H9 (cell line): ENCODE results near the gene KDM3A. TPM values are rescaled to one million over a fixed set of nuclear protein-coding genes. Genes with fewer than 3 reads are reported as not detected.

Source experiments
- DNase-seq: peaks from one replicate; pipeline ENCODE4 v3.0.0-alpha.2; 2017
- H2AFZ ChIP-seq: one replicate; pipeline ENCODE4 v1.6.1; 2013; ENCODE audit warnings: mild to moderate bottlenecking, low read length, control low read depth, moderate library complexity
- H2AK5ac ChIP-seq: 2 replicates; pipeline ENCODE4 v1.6.1; 2013; ENCODE audit warnings: low read length, control low read depth, mixed read lengths; ENCODE audit not compliant: insufficient read length
- H2BK120ac ChIP-seq: one replicate; pipeline ENCODE4 v1.6.1; 2013; ENCODE audit warnings: low read depth, mild to moderate bottlenecking, low read length, control low read depth, inconsistent platforms; ENCODE audit not compliant: poor library complexity, severe bottlenecking
- H2BK12ac ChIP-seq: 2 replicates; pipeline ENCODE4 v1.6.1; 2013; ENCODE audit warnings: low read length, control low read depth, mixed read lengths, low read depth; ENCODE audit not compliant: insufficient read length
- H2BK15ac ChIP-seq: 2 replicates; pipeline ENCODE4 v1.6.1; 2013; ENCODE audit warnings: low read depth, low read length, control low read depth
- H2BK20ac ChIP-seq: one replicate; pipeline ENCODE4 v1.6.1; 2013; ENCODE audit warnings: low read depth, mild to moderate bottlenecking, low read length, control low read depth, inconsistent platforms; ENCODE audit not compliant: poor library complexity, severe bottlenecking
- H2BK5ac ChIP-seq: 2 replicates; pipeline ENCODE4 v1.6.1; 2013; ENCODE audit warnings: low read length, control low read depth, mixed read lengths; ENCODE audit not compliant: insufficient read length
- H3K14ac ChIP-seq: 2 replicates; pipeline ENCODE4 v1.6.1; 2013; ENCODE audit warnings: low read length, control low read depth; ENCODE audit not compliant: insufficient read depth
- H3K18ac ChIP-seq: 2 replicates; pipeline ENCODE4 v1.6.1; 2013; ENCODE audit warnings: low read depth, mild to moderate bottlenecking, mixed read lengths, low read length, control low read depth; ENCODE audit not compliant: insufficient read length
- H3K23ac ChIP-seq: 2 replicates; pipeline ENCODE4 v1.6.1; 2013; ENCODE audit warnings: low read length, control low read depth, mixed read lengths, low read depth; ENCODE audit not compliant: insufficient read length
- H3K23me2 ChIP-seq: 2 replicates; pipeline ENCODE4 v1.6.1; 2013; ENCODE audit warnings: low read depth, mild to moderate bottlenecking, mixed read lengths, low read length, control low read depth; ENCODE audit not compliant: insufficient read length, poor library complexity, severe bottlenecking
- H3K27ac ChIP-seq: 2 replicates; pipeline ENCODE4 v1.5.1; 2013; ENCODE audit warnings: low read length, control low read depth, mixed read lengths, low read depth; ENCODE audit not compliant: insufficient read length
- H3K27me3 ChIP-seq: 2 replicates; pipeline ENCODE4 v1.6.1; 2013; ENCODE audit warnings: low read length, control low read depth, inconsistent platforms; ENCODE audit not compliant: insufficient read depth
- H3K4ac ChIP-seq: 2 replicates; pipeline ENCODE4 v1.6.1; 2013; ENCODE audit warnings: low read depth, mild to moderate bottlenecking, control low read depth, inconsistent platforms, low read length, moderate library complexity
- H3K4me1 ChIP-seq: 2 replicates; pipeline ENCODE4 v1.6.1; 2013; ENCODE audit warnings: low read length, control low read depth, inconsistent platforms; ENCODE audit not compliant: insufficient read depth
- H3K4me2 ChIP-seq: 2 replicates; pipeline ENCODE4 v1.6.1; 2013; ENCODE audit warnings: low read length, control low read depth, mixed read lengths; ENCODE audit not compliant: insufficient read length, insufficient read depth
- H3K56ac ChIP-seq: 2 replicates; pipeline ENCODE4 v1.6.1; 2013; ENCODE audit warnings: low read depth, mild to moderate bottlenecking, mixed read lengths, low read length, control low read depth; ENCODE audit not compliant: insufficient read length
- H3K79me1 ChIP-seq: 2 replicates; pipeline ENCODE4 v1.6.1; 2013; ENCODE audit warnings: low read depth, mild to moderate bottlenecking, moderate library complexity, low read length, control low read depth, inconsistent platforms; ENCODE audit not compliant: insufficient read depth, poor library complexity, severe bottlenecking
- H3K79me2 ChIP-seq: 2 replicates; pipeline ENCODE4 v1.6.1; 2013; ENCODE audit warnings: low read length, control low read depth, inconsistent platforms; ENCODE audit not compliant: insufficient read depth
- H3K9ac ChIP-seq: 2 replicates; pipeline ENCODE4 v1.6.1; 2013; ENCODE audit warnings: low read length, control low read depth, mixed read lengths; ENCODE audit not compliant: insufficient read length; ENCODE audit errors: extremely low read depth
- H3K9me3 ChIP-seq: one replicate; pipeline ENCODE4 v1.6.1; 2013; ENCODE audit warnings: low read depth, low read length, inconsistent platforms; ENCODE audit not compliant: control insufficient read depth
- H3T11ph ChIP-seq: one replicate; pipeline ENCODE4 v1.6.1; 2013; ENCODE audit warnings: mild to moderate bottlenecking, low read length, control low read depth, inconsistent platforms
- H4K20me1 ChIP-seq: one replicate; pipeline ENCODE4 v1.6.1; 2013; ENCODE audit not compliant: control insufficient read depth, insufficient read length, insufficient read depth
- H4K5ac ChIP-seq: 2 replicates; pipeline ENCODE4 v1.6.1; 2013; ENCODE audit warnings: low read depth, mild to moderate bottlenecking, mixed read lengths, low read length, control low read depth; ENCODE audit not compliant: insufficient read length
- H4K8ac ChIP-seq: replicated peaks from 2 replicates; pipeline ENCODE4 v1.6.1; 2013; ENCODE audit warnings: low read length, control low read depth, mixed read lengths, low read depth; ENCODE audit not compliant: insufficient read length
- H4K91ac ChIP-seq: 2 replicates; pipeline ENCODE4 v1.6.1; 2013; ENCODE audit warnings: low read depth, mild to moderate bottlenecking, moderate library complexity, mixed read lengths, low read length, control low read depth; ENCODE audit not compliant: insufficient read length
- H3K27ac Mint-ChIP-seq, 3 experiments: 2 replicates in 2 of 3; 3 replicates in 1 of 3; pipeline ENCODE4 v1.8.0; 2020 to 2021; ENCODE audit warnings: mixed read lengths in 3 of 3, mild to moderate bottlenecking in 1 of 3, moderate library complexity in 1 of 3
- H3K27me3 Mint-ChIP-seq: 2 replicates; pipeline ENCODE4 v1.8.0; 2021; ENCODE audit warnings: low read depth, mild to moderate bottlenecking, moderate library complexity, mixed read lengths
- H3K36me3 Mint-ChIP-seq, 3 experiments: 2 replicates in 2 of 3; 3 replicates in 1 of 3; pipeline ENCODE4 v1.8.0; 2020 to 2021; ENCODE audit warnings: low read depth in 3 of 3, mixed read lengths in 3 of 3; ENCODE audit not compliant: insufficient read depth in 1 of 3
- H3K4me1 Mint-ChIP-seq, 2 experiments: 2 replicates each; pipeline ENCODE4 v1.8.0; 2020; ENCODE audit warnings: mixed read lengths in 2 of 2
- H3K4me3 Mint-ChIP-seq, 2 experiments: 2 replicates in 1 of 2; 3 replicates in 1 of 2; pipeline ENCODE4 v1.8.0; 2020 to 2021; ENCODE audit warnings: mild to moderate bottlenecking in 2 of 2, mixed read lengths in 2 of 2, moderate library complexity in 1 of 2
- H3K9me3 Mint-ChIP-seq, 2 experiments: 2 replicates in 1 of 2; 3 replicates in 1 of 2; pipeline ENCODE4 v1.8.0; 2020; ENCODE audit warnings: mild to moderate bottlenecking in 2 of 2, mixed read lengths in 2 of 2, moderate library complexity in 1 of 2
- WGBS: extraction: QIAGEN DNeasy Blood & Tissue Kit; methylation state at CpG from one replicate; pipeline ENCODE4 v1.1.7; 2013; ENCODE audit warnings: missing lambda C conversion rate, low lambda C conversion rate, mixed read lengths; ENCODE audit not compliant: insufficient read length; ENCODE audit errors: extremely low coverage; 5-methylcytosine and 5-hydroxymethylcytosine counted together
- total RNA-seq: library from RNA; stranded (reverse); gene quantifications from 2 replicates; pipeline ENCODE4 v1.2.1, GENCODE V29; 2021
- TF ChIP-seq, protein P1 (sequence below): fragments of 200-600 bp; sonication (generic); conservative IDR thresholded peaks from 3 replicates; pipeline ENCODE4 v1.8.0; 2021; ENCODE audit warnings: antibody characterized with exemption, mild to moderate bottlenecking

The KDM3A gene
- total RNA-seq, 1 experiment from 2014 or later = 28.1 TPM

GRCh38 chr2:86525421-86526340 lies 84.5 kb downstream of the KDM3A start:
- H3T11ph ChIP-seq = no peak overlapping the region
- H3K4me2 ChIP-seq = no peak overlapping the region
- Mint-ChIP-seq H3K27ac (no peak overlapping the region), H3K4me1 (no peaks in the 10 kb centered on the region), H3K36me3 (peaks cover 0 to 5% (median 0%) of the 10 kb centered on the region in 3 experiments; a peak in 3 of 7 replicates), H3K9me3 (peaks cover 0 to 3% of the 10 kb centered on the region in 2 experiments; a peak in 1 of 5 replicates), H3K27me3 (no peaks in the 10 kb centered on the region), H3K4me3 (no peak overlapping the region)
- no peak overlapping the region for H3K27ac ChIP-seq
- no peak overlapping the region for H2AFZ ChIP-seq
- DNase-seq = no peak
- TF ChIP-seq, protein P1, sequence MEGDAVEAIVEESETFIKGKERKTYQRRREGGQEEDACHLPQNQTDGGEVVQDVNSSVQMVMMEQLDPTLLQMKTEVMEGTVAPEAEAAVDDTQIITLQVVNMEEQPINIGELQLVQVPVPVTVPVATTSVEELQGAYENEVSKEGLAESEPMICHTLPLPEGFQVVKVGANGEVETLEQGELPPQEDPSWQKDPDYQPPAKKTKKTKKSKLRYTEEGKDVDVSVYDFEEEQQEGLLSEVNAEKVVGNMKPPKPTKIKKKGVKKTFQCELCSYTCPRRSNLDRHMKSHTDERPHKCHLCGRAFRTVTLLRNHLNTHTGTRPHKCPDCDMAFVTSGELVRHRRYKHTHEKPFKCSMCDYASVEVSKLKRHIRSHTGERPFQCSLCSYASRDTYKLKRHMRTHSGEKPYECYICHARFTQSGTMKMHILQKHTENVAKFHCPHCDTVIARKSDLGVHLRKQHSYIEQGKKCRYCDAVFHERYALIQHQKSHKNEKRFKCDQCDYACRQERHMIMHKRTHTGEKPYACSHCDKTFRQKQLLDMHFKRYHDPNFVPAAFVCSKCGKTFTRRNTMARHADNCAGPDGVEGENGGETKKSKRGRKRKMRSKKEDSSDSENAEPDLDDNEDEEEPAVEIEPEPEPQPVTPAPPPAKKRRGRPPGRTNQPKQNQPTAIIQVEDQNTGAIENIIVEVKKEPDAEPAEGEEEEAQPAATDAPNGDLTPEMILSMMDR = no peak
- H2BK20ac ChIP-seq = no peak overlapping the region
- H3K23ac ChIP-seq = no peak overlapping the region
- no peak overlapping the region for H2AK5ac ChIP-seq
- H3K23me2 ChIP-seq = no peaks in the 10 kb centered on the region
- H3K18ac ChIP-seq = no peak overlapping the region
- H2BK5ac ChIP-seq = no peak overlapping the region
- no peak overlapping the region for H4K91ac ChIP-seq
- no peaks in the 10 kb centered on the region for H4K20me1 ChIP-seq
- H3K9me3 ChIP-seq = no peaks in the 10 kb centered on the region
- no peaks in the 10 kb centered on the region for H3K79me1 ChIP-seq
- H3K56ac ChIP-seq = no peak overlapping the region
- no peak overlapping the region for H4K5ac ChIP-seq
- H3K4me1 ChIP-seq = no peaks in the 10 kb centered on the region
- H2BK120ac ChIP-seq = no peak overlapping the region
- no peaks in the 10 kb centered on the region for H3K79me2 ChIP-seq
- H2BK12ac ChIP-seq = no peak overlapping the region
- H2BK15ac ChIP-seq = no peak overlapping the region
- no peak overlapping the region for H4K8ac ChIP-seq
- no peak overlapping the region for H3K14ac ChIP-seq
- H3K4ac ChIP-seq = no peak overlapping the region
- no peaks in the 10 kb centered on the region for H3K27me3 ChIP-seq
- H3K9ac ChIP-seq = no peak overlapping the region
- no CpG with 5 or more reads among the region's 11 CpGs for WGBS
